Measurements from ENCODE around the gene ANKFN1.

DNA sequence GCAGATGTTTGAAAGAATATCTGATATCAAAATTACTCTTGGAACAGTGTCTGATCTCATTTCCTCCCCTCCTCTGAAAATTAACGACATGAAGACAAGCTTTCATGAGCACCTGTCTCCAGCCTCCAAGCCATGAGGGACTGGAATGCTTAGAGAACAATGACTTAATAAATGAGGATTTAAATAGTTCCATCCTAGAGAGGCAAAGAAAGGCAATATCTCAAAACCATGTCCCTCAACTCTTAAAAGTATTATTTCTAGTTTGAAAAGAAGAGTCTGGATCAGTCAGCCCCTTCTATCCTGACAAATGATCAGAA, 137.5 kb downstream of the ANKFN1 start:
- no peak for TF ChIP-seq GATA2 (IDR thresholded peaks at IDR 0.05; ENCODE audit: low read depth, low read length)
- TF ChIP-seq GATA3 (IDR thresholded peaks at IDR 0.05; ENCODE audit: low read depth, low read length), result no peak

Measured in SH-SY5Y (cell line).